ACHN (cell line): ENCODE results near the gene TAF11L9.
"Not testable (repeated sequence)": the region's sequence is repeated elsewhere in the genome, so short reads cannot be mapped to it uniquely, and the experiment has no call there.

ENCODE experiments used
- DNase-seq: peaks from one replicate; pipeline ENCODE4 v3.0.0-alpha.2; 2015
- in situ Hi-C: cut with HindIII; loops from 2 replicates; pipeline ENCODE4 v1.10.0; 2017; ENCODE audit warnings: low sequenced_read_pairs, low pct_ligation_motif_present, low pct_unique_long_range_greater_than_20kb

Gene TAF11L9

GRCh38 chr5:17594255-17594654 is at the start of gene TAF11L9:
TSS of gene TAF11L9 (minus strand) at chr5:17594394.
- in situ Hi-C loops, DNase-seq: not testable (repeated sequence)

- no peak for DNase-seq
- in situ Hi-C loops = no loop called here
These were observed 40.0 kb upstream of the TAF11L9 start, which contains the start of gene TAF11L14 for GRCh38 chr5:17634160-17634559. TSS of gene TAF11L14 (plus strand) at chr5:17634460.

DNA sequence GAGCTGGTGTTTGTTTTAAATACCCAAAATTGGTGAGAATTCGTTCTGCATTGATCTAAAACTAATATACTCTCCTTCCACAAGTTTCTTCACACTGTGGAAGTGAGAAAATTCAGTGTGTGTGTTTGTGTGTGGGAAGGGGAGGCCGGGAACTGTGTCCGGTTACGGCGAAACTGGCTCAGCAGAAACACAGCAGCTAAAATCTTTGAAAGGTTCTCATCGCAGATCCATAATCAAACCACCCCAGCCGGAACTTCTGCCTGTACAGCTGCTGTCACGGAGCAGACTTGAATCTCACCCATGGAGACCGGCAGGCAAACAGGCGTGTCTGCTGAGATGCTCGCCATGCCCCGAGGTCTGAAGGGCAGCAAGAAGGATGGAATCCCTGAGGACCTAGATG is 37.6 kb upstream of the TAF11L9 start, which contains the start of gene TAF11L13:
Gene TAF11L13, plus strand, starts transcription at position 301 of the 400 bp plus-strand sequence.
- in situ Hi-C loops, DNase-seq: not testable (repeated sequence)

DNA sequence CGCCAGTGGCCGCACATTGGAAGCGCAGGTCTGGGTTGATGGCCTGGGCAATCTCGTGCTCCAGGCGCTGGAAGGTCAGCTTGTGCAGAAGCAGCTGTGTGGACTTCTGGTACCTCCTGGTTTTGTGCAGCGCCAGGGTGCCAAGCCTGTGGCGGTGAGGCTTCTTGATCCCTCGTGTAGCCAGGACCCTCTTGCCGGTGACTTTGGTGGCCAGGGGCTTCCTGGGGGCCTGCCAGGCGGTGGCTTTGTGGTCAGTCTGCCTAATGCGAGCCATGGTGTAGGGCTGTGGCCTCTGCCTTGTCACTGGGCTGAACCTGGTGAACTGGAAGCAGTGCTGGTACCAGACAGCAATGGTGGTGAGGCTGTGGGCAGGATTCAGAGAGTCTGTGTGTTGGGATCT is 31.5 kb upstream of the TAF11L9 start:
- in situ Hi-C loops = no loop called here
- no peak for DNase-seq

- no peak for DNase-seq
- in situ Hi-C loops = no loop called here
These were observed 26.4 kb upstream of the TAF11L9 start for GRCh38 chr5:17620627-17621026.

DNA sequence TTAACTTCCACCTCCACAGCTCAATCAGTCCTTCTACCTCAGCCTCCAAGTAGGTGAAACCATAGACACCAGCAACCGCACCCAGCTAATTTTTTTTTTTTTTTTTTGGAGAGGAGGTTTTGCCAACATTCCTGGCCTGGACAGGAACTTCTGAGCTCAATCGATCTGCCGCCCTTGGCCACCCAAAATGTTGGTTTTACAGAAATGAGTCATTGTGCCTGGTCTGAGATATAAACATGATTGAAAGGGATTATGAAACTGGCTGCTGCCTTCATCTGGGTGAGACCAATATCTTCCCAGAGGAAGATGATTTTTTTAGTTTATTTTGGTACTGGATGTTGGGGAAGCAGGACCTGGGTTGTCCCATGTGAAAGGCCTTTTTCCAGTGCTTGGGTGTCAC is 25.2 kb upstream of the TAF11L9 start:
- in situ Hi-C loops = no loop called here
- DNase-seq = no peak

DNA sequence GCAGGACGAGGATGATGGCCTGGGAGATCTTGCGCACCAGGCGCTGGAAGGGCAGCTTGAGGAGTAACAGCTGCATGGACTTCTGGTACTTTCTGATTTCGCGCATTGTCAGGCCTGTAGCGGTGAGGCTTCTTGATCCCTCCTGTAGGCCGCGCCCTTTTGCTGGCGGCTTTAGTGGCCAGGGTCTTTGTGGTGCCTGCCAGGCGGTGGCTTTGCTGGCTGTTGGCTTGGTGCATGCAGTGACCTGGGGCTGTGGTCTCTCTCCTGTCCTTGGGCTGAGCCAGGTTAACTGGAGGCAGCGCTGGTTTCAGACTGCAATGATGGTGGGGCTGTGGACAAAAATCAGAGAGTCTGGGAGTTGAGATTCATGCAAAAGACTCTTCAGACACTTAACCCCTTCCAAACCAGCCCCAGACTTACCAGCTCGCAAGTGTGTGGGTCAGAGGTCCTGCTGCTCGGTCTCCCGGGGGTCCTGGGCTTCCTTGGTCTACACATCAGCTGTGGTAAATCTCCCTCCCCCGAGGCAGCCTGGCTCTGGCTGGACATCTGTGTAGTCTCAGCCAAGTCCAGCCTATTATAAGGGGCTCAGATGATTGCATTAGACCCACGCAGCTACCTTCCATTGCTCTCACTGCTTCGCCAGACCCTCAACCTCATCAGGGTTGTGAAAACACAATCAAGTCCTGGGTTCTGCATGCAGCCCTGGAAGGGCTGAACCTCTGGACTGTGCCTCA is 20.8 kb upstream of the TAF11L9 start:
- no peak for DNase-seq
- in situ Hi-C loops = no loop called here

GRCh38 chr5:17610092-17610491 is 15.9 kb upstream of the TAF11L9 start, which contains the start of gene TAF11L12:
TSS of gene TAF11L12 (plus strand) at chr5:17610392.
- DNase-seq, in situ Hi-C loops: not testable (repeated sequence)

- in situ Hi-C loops, DNase-seq: not testable (repeated sequence)
These were observed 13.3 kb upstream of the TAF11L9 start for GRCh38 chr5:17607461-17607860.

DNA sequence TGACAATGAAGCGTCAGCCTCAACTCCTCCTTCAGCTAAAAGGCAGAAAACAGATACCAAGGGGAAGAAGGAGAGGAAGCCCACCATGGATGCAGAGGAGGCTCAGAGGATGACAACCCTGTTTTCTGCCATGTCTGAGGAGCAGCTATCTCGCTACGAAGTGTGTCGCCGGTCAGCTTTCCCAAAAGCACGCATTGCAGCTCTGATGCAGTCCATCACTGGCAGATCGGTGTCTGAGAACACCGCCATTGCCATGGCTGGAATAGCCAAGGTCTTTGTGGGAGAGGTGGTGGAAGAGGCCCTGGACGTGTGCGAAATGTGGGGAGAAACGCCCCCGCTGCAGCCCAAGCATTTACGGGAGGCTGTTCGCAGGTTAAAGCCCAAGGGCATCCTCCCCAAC is 10.8 kb upstream of the TAF11L9 start:
- in situ Hi-C loops = no loop called here
- DNase-seq = no peak

DNA sequence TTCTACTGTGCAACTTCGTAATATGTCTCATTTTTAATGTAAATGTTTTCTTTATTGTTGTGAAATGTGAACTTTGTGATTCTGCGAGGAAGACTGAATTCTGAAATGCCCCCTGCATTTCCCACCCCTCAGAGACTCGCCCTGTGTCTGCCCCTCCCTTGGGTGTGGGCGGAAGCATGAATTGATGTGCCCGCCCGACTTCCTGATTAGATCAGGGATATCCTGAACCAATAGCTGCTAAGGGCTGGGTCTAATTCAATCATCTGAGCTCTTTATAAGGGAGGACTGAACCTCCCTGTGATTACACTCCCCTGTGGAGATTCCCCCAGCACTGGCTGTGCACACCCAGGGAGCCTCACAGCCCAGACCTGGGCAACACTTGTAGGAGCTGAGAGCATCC is 9.7 kb upstream of the TAF11L9 start, which contains the start of gene TAF11L11:
Gene TAF11L11, plus strand, starts transcription at position 304 of the 400 bp plus-strand sequence.
- in situ Hi-C loops = not testable (repeated sequence)

DNA sequence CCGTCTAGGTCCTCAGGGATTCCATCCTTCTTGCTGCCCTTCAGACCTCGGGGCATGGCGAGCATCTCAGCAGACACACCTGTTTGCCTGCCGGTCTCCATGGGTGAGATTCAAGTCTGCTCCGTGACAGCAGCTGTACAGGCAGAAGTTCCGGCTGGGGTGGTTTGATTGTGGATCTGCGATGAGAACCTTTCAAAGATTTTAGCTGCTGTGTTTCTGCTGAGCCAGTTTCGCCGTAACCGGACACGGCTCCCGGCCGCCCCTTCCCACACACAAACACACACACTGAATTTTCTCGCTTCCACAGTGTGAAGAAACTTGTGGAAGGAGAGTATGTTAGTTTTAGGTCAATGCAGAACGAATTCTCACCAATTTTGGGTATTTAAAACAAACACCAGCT is 3.5 kb upstream of the TAF11L9 start, which contains the start of gene TAF11L10:
Gene TAF11L10, minus strand, starts transcription at position 101 of the 400 bp plus-strand sequence.
- DNase-seq, in situ Hi-C loops: not testable (repeated sequence)

More for the DNA sequence above, 9.7 kb upstream of the TAF11L9 start, which contains the start of gene TAF11L11:
- not testable (repeated sequence) for DNase-seq

DNA sequence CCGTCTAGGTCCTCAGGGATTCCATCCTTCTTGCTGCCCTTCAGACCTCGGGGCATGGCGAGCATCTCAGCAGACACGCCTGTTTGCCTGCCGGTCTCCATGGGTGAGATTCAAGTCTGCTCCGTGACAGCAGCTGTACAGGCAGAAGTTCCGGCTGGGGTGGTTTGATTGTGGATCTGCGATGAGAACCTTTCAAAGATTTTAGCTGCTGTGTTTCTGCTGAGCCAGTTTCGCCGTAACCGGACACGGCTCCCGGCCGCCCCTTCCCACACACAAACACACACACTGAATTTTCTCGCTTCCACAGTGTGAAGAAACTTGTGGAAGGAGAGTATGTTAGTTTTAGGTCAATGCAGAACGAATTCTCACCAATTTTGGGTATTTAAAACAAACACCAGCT is 3.3 kb downstream of the TAF11L9 start, which contains the start of gene TAF11L8:
Gene TAF11L8, minus strand, starts transcription at position 101 of the 400 bp plus-strand sequence.
- DNase-seq, in situ Hi-C loops: not testable (repeated sequence)

DNA sequence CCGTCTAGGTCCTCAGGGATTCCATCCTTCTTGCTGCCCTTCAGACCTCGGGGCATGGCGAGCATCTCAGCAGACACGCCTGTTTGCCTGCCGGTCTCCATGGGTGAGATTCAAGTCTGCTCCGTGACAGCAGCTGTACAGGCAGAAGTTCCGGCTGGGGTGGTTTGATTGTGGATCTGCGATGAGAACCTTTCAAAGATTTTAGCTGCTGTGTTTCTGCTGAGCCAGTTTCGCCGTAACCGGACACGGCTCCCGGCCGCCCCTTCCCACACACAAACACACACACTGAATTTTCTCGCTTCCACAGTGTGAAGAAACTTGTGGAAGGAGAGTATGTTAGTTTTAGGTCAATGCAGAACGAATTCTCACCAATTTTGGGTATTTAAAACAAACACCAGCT is 8.5 kb downstream of the TAF11L9 start, which contains the start of gene TAF11L7:
Gene TAF11L7, minus strand, starts transcription at position 101 of the 400 bp plus-strand sequence.
- DNase-seq, in situ Hi-C loops: not testable (repeated sequence)
